ENCODE data around the gene TMED1. TPM values are rescaled to one million over a fixed set of nuclear protein-coding genes. Genes with fewer than 3 reads are reported as not detected.

The TMED1 gene
- total RNA-seq, 1 experiment from 2014 or later, result 21.3 TPM

- intact Hi-C loops (cut with micrococcal nuclease; ENCODE audit: unreplicated experiment), result no loop called here
- H3K9me3 ChIP-seq (ENCODE audit: insufficient read depth, low read depth), result no peaks in the 10 kb centered on the region
- H3K36me3 ChIP-seq (ENCODE audit: low read depth), result peaks cover 8% of the 10 kb centered on the region
- H3K27me3 ChIP-seq (ENCODE audit: insufficient read depth, low read depth), result no peaks in the 10 kb centered on the region
- DNase-seq, result no peak
- H3K4me3 ChIP-seq, result no peak overlapping the region
- 0 out of 2 replicates have a peak, but pooled peaks cover under 1% of the 10 kb centered on the region for H3K79me2 ChIP-seq (ENCODE audit: low read depth)
- H3K4me2 ChIP-seq, result no peak overlapping the region
- no peak for TF ChIP-seq EZH2 (IDR thresholded peaks at IDR 0.05; ENCODE audit: low read depth)
- TF ChIP-seq CTCF (conservative IDR thresholded peaks at IDR 0.05), result no peak
- H3K9me2 ChIP-seq (ENCODE audit: insufficient read depth), result no peaks in the 10 kb centered on the region
- H4K20me1 ChIP-seq (ENCODE audit: insufficient read depth), result no peaks in the 10 kb centered on the region
- ChIA-PET CTCF (no interaction called here), POLR2A (ENCODE audit: unreplicated experiment) (no interaction called here)
- no peak overlapping the region for H3K27ac ChIP-seq
- H2AFZ ChIP-seq, result no peak overlapping the region
- 0 out of 2 replicates have a peak, but pooled peaks cover under 1% of the 10 kb centered on the region for H3K4me1 ChIP-seq (replicated peaks; ENCODE audit: insufficient read depth)
- H3F3A ChIP-seq (ENCODE audit: insufficient read depth, low read depth), result peaks cover 28% of the 10 kb centered on the region
- no TSS peak for BruUV-seq (replicated peaks)
Observed at GRCh38 chr19:10829967-10830366, 6.0 kb downstream of the TMED1 start.

GRCh38 chr19:10828981-10829821 lies 6.8 kb downstream of the TMED1 start:
- BruUV-seq (replicated peaks), result no TSS peak
- Histone ChIP-seq H3K4me1 (replicated peaks; ENCODE audit: insufficient read depth) (no peaks in the 10 kb centered on the region), H3K9me2 (ENCODE audit: insufficient read depth) (no peaks in the 10 kb centered on the region), H3K79me2 (ENCODE audit: low read depth) (no peaks in the 10 kb centered on the region), H3K27me3 (ENCODE audit: insufficient read depth, low read depth) (no peaks in the 10 kb centered on the region), H3K9me3 (ENCODE audit: insufficient read depth, low read depth) (no peaks in the 10 kb centered on the region), H3F3A (ENCODE audit: insufficient read depth, low read depth) (peaks cover 20% of the 10 kb centered on the region), H2AFZ (no peak overlapping the region), H4K20me1 (ENCODE audit: insufficient read depth) (no peaks in the 10 kb centered on the region), H3K4me3 (no peak overlapping the region), H3K36me3 (ENCODE audit: low read depth) (peaks cover 13% of the 10 kb centered on the region), H3K4me2 (no peak overlapping the region), H3K27ac (no peak overlapping the region)
- TF ChIP-seq CTCF (conservative IDR thresholded peaks at IDR 0.05) (peak; percentile 40; the same call in 1 of the 2 replicates), EZH2 (IDR thresholded peaks at IDR 0.05; ENCODE audit: low read depth) (no peak)
- POLR2A ChIA-PET (ENCODE audit: unreplicated experiment), result interaction anchor here (0.8 kb wide), 1 partner anchor 438 kb away, joined by 3 read pairs; no protein-coding TSS in a partner anchor
- intact Hi-C loops (cut with micrococcal nuclease; ENCODE audit: unreplicated experiment), result no loop called here
- no peak for DNase-seq
- CTCF ChIA-PET, result interaction anchor here (0.5 to 0.9 kb wide), 2 partner anchors 35 to 125 kb away, joined by 3 read pairs; no protein-coding TSS in a partner anchor

- Histone ChIP-seq H3K27ac (no peak overlapping the region), H3K79me2 (ENCODE audit: low read depth) (no peaks in the 10 kb centered on the region), H3K9me3 (ENCODE audit: insufficient read depth, low read depth) (no peaks in the 10 kb centered on the region), H3F3A (ENCODE audit: insufficient read depth, low read depth) (peaks cover 8% of the 10 kb centered on the region; the same call in 1 of the 2 replicates), H3K27me3 (ENCODE audit: insufficient read depth, low read depth) (no peaks in the 10 kb centered on the region), H3K4me3 (no peak overlapping the region), H3K4me1 (replicated peaks; ENCODE audit: insufficient read depth) (no peaks in the 10 kb centered on the region), H3K4me2 (no peak overlapping the region), H3K36me3 (ENCODE audit: low read depth) (peaks cover 6% of the 10 kb centered on the region; the same call in 1 of the 2 replicates), H2AFZ (no peak overlapping the region), H4K20me1 (ENCODE audit: insufficient read depth) (no peaks in the 10 kb centered on the region), H3K9me2 (ENCODE audit: insufficient read depth) (no peaks in the 10 kb centered on the region)
- TF ChIP-seq EZH2 (IDR thresholded peaks at IDR 0.05; ENCODE audit: low read depth) (no peak), CTCF (conservative IDR thresholded peaks at IDR 0.05) (no peak)
- CTCF ChIA-PET, result no interaction called here
- no peak for DNase-seq
- intact Hi-C loops (cut with micrococcal nuclease; ENCODE audit: unreplicated experiment), result no loop called here
- BruUV-seq (replicated peaks), result no TSS peak
- POLR2A ChIA-PET (ENCODE audit: unreplicated experiment), result interaction anchor here (0.7 kb wide), 1 partner anchor 9 kb away, joined by 4 read pairs; the partner anchor contains the start of gene TMED1
Observed at GRCh38 chr19:10826846-10827245, 9.2 kb downstream of the TMED1 start.
